Endothelial cell of umbilical vein (primary cell): ENCODE results near the gene ARHGAP22.
A peak's percentile ranks its signal among the peaks of the same experiment; 100 is the strongest.

Experiments used
- EZH2 ChIP-seq: IDR thresholded peaks from 2 replicates; pipeline ENCODE4 v1.6.1; 2012; ENCODE audit warnings: borderline replicate concordance, low read depth, mild to moderate bottlenecking, moderate library complexity, low read length, inconsistent platforms; ENCODE audit not compliant: severe bottlenecking
- GATA2 ChIP-seq: IDR thresholded peaks from 2 replicates; pipeline ENCODE4 v1.7.0; 2011; ENCODE audit warnings: low read depth, mild to moderate bottlenecking, moderate library complexity, mixed read lengths, low read length; ENCODE audit not compliant: insufficient read length, insufficient read depth
- POLR2A ChIP-seq: IDR thresholded peaks from 2 replicates; pipeline ENCODE4 v1.6.1; 2012; ENCODE audit warnings: low read depth, mild to moderate bottlenecking, control low read depth, low read length
- POLR2AphosphoS5 ChIP-seq: IDR thresholded peaks from 2 replicates; pipeline ENCODE4 v1.6.1; 2012; ENCODE audit warnings: low read depth, mild to moderate bottlenecking, control low read depth, low read length, moderate library complexity; ENCODE audit not compliant: insufficient read depth
- TF ChIP-seq, protein P1 (sequence below), 2 donors: IDR thresholded peaks; 1 replicate in 1 of 2; 2 replicates in 1 of 2; pipeline ENCODE4 v1.5.1; 2011; ENCODE audit warnings: low read length in 2 of 2, mild to moderate bottlenecking in 2 of 2, moderate library complexity in 2 of 2, control low read depth in 1 of 2, inconsistent platforms in 1 of 2, low read depth in 1 of 2; ENCODE audit not compliant: insufficient read depth in 1 of 2; ENCODE audit errors: extremely low read depth in 1 of 2
- TF ChIP-seq, protein P2 (sequence below): IDR thresholded peaks from 2 replicates; pipeline ENCODE4 v1.6.1; 2011; ENCODE audit not compliant: insufficient read depth, insufficient read length

DNA sequence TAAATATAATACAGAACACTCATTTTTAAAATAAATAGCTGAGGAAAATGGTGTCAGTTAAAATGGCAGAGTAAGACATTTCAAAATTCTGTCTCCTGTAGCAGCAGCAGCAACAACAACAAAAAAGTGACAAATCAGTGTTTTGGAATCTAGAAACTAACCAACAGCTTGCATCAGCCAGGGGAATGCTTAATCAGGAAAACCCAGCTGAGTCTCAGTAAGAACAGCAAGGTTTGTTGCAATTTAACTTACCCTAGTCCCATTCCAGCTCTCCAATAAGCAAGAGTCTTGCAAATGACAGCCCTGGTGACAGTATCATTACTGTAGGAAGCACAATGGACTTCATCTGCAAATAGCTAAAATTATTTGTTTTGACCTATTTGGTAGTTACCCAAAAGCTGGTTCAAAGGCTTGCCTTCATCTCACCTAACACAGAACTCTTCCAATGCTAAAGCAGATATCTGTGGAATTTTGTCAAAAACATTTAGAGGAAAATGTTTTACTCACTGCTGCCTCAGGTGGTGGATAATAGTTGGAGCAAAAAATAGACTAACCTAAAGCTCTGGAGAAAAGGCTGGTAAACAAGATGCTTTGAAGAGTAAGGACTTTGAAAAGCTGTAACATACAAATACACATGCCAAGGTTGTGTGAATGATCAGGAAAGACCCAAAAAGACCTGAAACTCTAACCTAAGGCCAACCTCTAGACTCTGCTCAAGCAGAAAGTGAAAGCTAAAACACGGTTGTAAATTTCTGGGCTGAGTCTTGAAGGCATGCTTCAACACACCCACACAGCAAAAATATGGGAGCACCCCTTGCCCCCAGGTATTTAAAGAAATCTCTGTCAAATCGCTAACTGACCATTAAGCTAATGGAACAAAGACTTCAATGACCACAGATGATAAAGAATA, 9.9 kb upstream of the ARHGAP22 start:
- TF ChIP-seq EZH2, result no peak
- TF ChIP-seq GATA2, result no peak
- TF ChIP-seq, protein P1, sequence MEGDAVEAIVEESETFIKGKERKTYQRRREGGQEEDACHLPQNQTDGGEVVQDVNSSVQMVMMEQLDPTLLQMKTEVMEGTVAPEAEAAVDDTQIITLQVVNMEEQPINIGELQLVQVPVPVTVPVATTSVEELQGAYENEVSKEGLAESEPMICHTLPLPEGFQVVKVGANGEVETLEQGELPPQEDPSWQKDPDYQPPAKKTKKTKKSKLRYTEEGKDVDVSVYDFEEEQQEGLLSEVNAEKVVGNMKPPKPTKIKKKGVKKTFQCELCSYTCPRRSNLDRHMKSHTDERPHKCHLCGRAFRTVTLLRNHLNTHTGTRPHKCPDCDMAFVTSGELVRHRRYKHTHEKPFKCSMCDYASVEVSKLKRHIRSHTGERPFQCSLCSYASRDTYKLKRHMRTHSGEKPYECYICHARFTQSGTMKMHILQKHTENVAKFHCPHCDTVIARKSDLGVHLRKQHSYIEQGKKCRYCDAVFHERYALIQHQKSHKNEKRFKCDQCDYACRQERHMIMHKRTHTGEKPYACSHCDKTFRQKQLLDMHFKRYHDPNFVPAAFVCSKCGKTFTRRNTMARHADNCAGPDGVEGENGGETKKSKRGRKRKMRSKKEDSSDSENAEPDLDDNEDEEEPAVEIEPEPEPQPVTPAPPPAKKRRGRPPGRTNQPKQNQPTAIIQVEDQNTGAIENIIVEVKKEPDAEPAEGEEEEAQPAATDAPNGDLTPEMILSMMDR (IDR thresholded peaks at IDR 0.05; ENCODE audit: extremely low read depth in 1 of 2, insufficient read depth in 1 of 2, low read depth in 1 of 2, low read length in 2 of 2), result peak; percentile 15 to 18
- no peak for TF ChIP-seq POLR2A
- TF ChIP-seq, protein P2, sequence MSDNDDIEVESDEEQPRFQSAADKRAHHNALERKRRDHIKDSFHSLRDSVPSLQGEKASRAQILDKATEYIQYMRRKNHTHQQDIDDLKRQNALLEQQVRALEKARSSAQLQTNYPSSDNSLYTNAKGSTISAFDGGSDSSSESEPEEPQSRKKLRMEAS, result no peak
- TF ChIP-seq POLR2AphosphoS5, result no peak
